Panc1 (cell line): ENCODE measurements around the gene SND1. TPM values are rescaled to one million over a fixed set of nuclear protein-coding genes. Genes with fewer than 3 reads are reported as not detected.

ENCODE experiments used
- ATAC-seq: fragments of 200-7000 bp; cut with Tn5 transposase; 2 replicates; pipeline ENCODE4 v1.9.1; 2020; ENCODE audit warnings: mild to moderate bottlenecking, moderate library complexity
- BruUV-seq: library from RNA; stranded (reverse); fragments of 400-500 nt; replicated peaks from 2 replicates; lab custom pipeline; 2021; lab: Mats Ljungman, UMichigan
- CTCF ChIA-PET: fragments of 300-600 bp; sonication (Branson Sonifier 250); formaldehyde crosslinking; loops from one replicate; lab custom pipeline; 2022; ENCODE audit warnings: antibody characterized with exemption; lab: Charles Lee
- POLR2A ChIA-PET: fragments of 300-600 bp; sonication (Branson Sonifier 250); formaldehyde crosslinking; loops from one replicate; lab custom pipeline; 2022; ENCODE audit warnings: antibody characterized with exemption; lab: Charles Lee
- DNase-seq: peaks from one replicate; pipeline ENCODE4 v3.0.0-alpha.2; 2010; ENCODE audit warnings: low read depth, low spot score
- H3K27ac ChIP-seq: 2 replicates; pipeline ENCODE4 v1.5.1; 2011; ENCODE audit warnings: mild to moderate bottlenecking, low read length, inconsistent platforms
- H3K27me3 ChIP-seq: fragments of 200-500 bp; sonication (Bioruptor generic); 2 replicates; pipeline ENCODE4 v1.6.0; 2014; ENCODE audit warnings: low read length, inconsistent platforms; ENCODE audit not compliant: control insufficient read depth, insufficient read depth
- H3K36me3 ChIP-seq: fragments of 200-500 bp; sonication (Bioruptor generic); 2 replicates; pipeline ENCODE4 v1.5.1; 2014; ENCODE audit warnings: inconsistent platforms, mild to moderate bottlenecking, low read length, moderate library complexity; ENCODE audit not compliant: control insufficient read depth, insufficient read depth
- H3K4me1 ChIP-seq: 2 replicates; pipeline ENCODE4 v1.5.1; 2011; ENCODE audit warnings: inconsistent platforms, mild to moderate bottlenecking, low read length, moderate library complexity; ENCODE audit not compliant: control insufficient read depth, insufficient read depth
- H3K4me3 ChIP-seq, 2 experiments: 2 replicates each; pipeline ENCODE4 v1.5.1; 2011 to 2012; ENCODE audit warnings: low read depth in 2 of 2, low read length in 2 of 2, mild to moderate bottlenecking in 2 of 2, inconsistent platforms in 1 of 2, moderate library complexity in 1 of 2
- H3K9me3 ChIP-seq: fragments of 200-500 bp; sonication (Bioruptor generic); 2 replicates; pipeline ENCODE4 v1.5.1; 2014; ENCODE audit warnings: low read depth, mild to moderate bottlenecking, inconsistent platforms, low read length, moderate library complexity; ENCODE audit not compliant: control insufficient read depth, insufficient read depth
- CTCF ChIP-seq: fragments of 450-650 bp; IDR thresholded peaks from 2 replicates; pipeline ENCODE4 v1.5.1; 2017; ENCODE audit warnings: mild to moderate bottlenecking
- POLR2AphosphoS5 ChIP-seq: IDR thresholded peaks from 2 replicates; pipeline ENCODE4 v1.6.1; 2012; ENCODE audit warnings: mild to moderate bottlenecking, low read depth, low read length, moderate library complexity
- REST ChIP-seq, 2 experiments: IDR thresholded peaks; 2 replicates each; pipeline ENCODE4 v1.6.1; 2011 to 2012; ENCODE audit warnings: low read depth in 2 of 2, control low read depth in 1 of 2, low read length in 1 of 2, mild to moderate bottlenecking in 1 of 2, moderate library complexity in 1 of 2; ENCODE audit not compliant: insufficient read depth in 1 of 2
- SIN3A ChIP-seq: IDR thresholded peaks from 2 replicates; pipeline ENCODE4 v1.6.1; 2012; ENCODE audit warnings: low read depth, mild to moderate bottlenecking, low read length, moderate library complexity, borderline replicate concordance; ENCODE audit not compliant: insufficient read depth
- TCF7L2 ChIP-seq: IDR thresholded peaks from 2 replicates; pipeline ENCODE4 v1.6.1; 2011; ENCODE audit warnings: mild to moderate bottlenecking, low read depth, low read length, inconsistent platforms
- in situ Hi-C: cut with HindIII; loops from 2 replicates; pipeline ENCODE4 v1.10.0; 2016; ENCODE audit warnings: low sequenced_read_pairs, low pct_unique_long_range_greater_than_20kb
- intact Hi-C: fragments of 100-400 bp; cut with micrococcal nuclease; formaldehyde crosslinking; loops from one replicate; pipeline ENCODE4 v1.10.0; 2022; ENCODE audit not compliant: unreplicated experiment
- total RNA-seq: library from RNA; stranded (reverse); gene quantifications from one replicate; pipeline ENCODE4 v1.2.1, GENCODE V29; 2021; ENCODE audit not compliant: unreplicated experiment

SND1 gene
- total RNA-seq, 1 experiment from 2014 or later = 176 TPM

GRCh38 chr7:128010391-128011127 is 358.6 kb downstream of the SND1 start:
- no peaks in the 10 kb centered on the region; the same call in 1 of the 2 replicates for H3K36me3 ChIP-seq
- no TSS peak for BruUV-seq
- no peak for TF ChIP-seq REST (IDR thresholded peaks at IDR 0.05; ENCODE audit: insufficient read depth in 1 of 2, low read depth in 2 of 2, low read length in 1 of 2)
- no peak for TF ChIP-seq POLR2AphosphoS5
- no peak for TF ChIP-seq CTCF
- TF ChIP-seq TCF7L2 = no peak
- TF ChIP-seq SIN3A = no peak

GRCh38 chr7:128011131-128011661 is 359.2 kb downstream of the SND1 start:
- DNase-seq (no peak), ATAC-seq (no peak)
- TF ChIP-seq REST (IDR thresholded peaks at IDR 0.05; ENCODE audit: insufficient read depth in 1 of 2, low read depth in 2 of 2, low read length in 1 of 2) (no peak), SIN3A (no peak), CTCF (no peak), TCF7L2 (no peak), POLR2AphosphoS5 (no peak)
- in situ Hi-C loops = no loop called here
- POLR2A ChIA-PET = no interaction called here
- Histone ChIP-seq H3K9me3 (no peaks in the 10 kb centered on the region), H3K4me3 (no peak overlapping the region), H3K27me3 (no peaks in the 10 kb centered on the region), H3K4me1 (no peaks in the 10 kb centered on the region), H3K27ac (no peak overlapping the region), H3K36me3 (no peaks in the 10 kb centered on the region; the same call in 1 of the 2 replicates)
- intact Hi-C loops = no loop called here
- CTCF ChIA-PET = no interaction called here
- no TSS peak for BruUV-seq

More at GRCh38 chr7:128010391-128011127, 358.6 kb downstream of the SND1 start:
- no peaks in the 10 kb centered on the region for H3K27me3 ChIP-seq
- no peaks in the 10 kb centered on the region for H3K9me3 ChIP-seq
- in situ Hi-C loops (no loop called here), intact Hi-C loops (no loop called here)
- no peak for DNase-seq
- no peak; the same call in 1 of the 2 replicates for ATAC-seq
- H3K4me3 ChIP-seq = no peak overlapping the region
- no peaks in the 10 kb centered on the region for H3K4me1 ChIP-seq
- H3K27ac ChIP-seq = no peak overlapping the region
- ChIA-PET CTCF (no interaction called here), POLR2A (no interaction called here)
